HG02870 (cell line): ENCODE measurements around the gene AXIN2.

Source experiments
- ATAC-seq: cut with Tn5 transposase; IDR thresholded peaks from one replicate; pipeline ENCODE4 v1.9.1; 2021; ENCODE audit warnings: mild to moderate bottlenecking, moderate library complexity; ENCODE audit not compliant: unreplicated experiment

AXIN2 gene, protein sequence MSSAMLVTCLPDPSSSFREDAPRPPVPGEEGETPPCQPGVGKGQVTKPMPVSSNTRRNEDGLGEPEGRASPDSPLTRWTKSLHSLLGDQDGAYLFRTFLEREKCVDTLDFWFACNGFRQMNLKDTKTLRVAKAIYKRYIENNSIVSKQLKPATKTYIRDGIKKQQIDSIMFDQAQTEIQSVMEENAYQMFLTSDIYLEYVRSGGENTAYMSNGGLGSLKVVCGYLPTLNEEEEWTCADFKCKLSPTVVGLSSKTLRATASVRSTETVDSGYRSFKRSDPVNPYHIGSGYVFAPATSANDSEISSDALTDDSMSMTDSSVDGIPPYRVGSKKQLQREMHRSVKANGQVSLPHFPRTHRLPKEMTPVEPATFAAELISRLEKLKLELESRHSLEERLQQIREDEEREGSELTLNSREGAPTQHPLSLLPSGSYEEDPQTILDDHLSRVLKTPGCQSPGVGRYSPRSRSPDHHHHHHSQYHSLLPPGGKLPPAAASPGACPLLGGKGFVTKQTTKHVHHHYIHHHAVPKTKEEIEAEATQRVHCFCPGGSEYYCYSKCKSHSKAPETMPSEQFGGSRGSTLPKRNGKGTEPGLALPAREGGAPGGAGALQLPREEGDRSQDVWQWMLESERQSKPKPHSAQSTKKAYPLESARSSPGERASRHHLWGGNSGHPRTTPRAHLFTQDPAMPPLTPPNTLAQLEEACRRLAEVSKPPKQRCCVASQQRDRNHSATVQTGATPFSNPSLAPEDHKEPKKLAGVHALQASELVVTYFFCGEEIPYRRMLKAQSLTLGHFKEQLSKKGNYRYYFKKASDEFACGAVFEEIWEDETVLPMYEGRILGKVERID

DNA sequence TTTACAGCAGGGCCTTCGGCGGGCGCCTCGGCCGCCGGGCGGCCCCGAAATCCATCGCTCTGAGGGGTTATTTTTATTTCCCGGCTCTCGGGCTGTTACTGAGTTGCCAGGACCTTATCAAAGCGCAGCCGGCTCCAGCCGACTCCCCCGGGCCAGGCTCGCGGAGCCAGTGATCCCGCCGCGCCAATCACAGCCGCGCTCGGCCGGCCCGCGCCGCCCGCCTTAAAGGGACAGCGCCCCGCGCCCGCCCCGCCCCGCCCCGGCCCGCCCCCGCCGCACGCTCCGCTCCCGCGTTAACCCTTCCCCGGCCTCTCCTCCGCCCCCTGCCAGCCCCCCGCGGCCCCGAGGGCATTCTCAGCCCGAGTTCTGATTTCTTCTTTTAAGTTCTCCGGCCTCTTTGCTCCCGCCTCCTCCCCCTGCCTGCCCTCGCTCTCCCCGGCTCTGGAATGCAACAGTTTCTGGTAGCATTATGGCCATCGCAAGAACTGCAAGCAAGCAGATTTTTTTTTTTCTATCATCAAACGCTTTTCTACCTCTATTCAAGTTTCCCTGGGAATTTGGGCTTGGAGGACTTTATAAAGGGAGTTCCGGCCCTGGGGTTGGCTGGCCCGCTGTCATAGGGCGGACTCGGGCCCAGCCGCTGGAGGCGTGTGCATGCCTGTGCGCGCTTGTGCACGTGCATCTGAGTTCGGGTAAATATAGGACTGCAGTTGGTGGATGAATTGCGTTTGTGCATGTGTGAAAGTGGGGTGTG, at the start of gene AXIN2:
Gene AXIN2 (minus strand): TSS at position 197 of the 754 bp plus-strand sequence. CDS start 3,028 bp downstream, outside the sequence.
- ATAC-seq, result peak; percentile 75

DNA sequence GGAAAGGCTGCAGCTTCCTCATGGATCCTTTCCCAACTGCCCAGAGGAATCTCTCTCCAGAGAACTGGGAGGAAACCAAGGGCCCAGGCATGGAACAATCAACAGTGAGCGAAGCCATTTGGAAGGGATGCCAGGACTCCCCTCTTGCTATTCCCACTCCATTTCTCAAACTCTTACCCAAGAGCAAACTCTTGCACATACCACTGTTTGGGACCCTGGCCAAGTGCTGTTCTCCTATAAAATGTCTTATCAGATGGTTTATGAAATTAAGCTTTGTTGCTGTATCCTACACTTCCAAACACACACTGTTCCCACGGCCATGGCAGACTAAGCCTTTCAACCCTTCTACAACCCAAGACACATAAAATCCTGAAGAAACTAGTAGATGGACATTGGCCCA, 48.3 kb upstream of the AXIN2 start:
- no peak for ATAC-seq

DNA sequence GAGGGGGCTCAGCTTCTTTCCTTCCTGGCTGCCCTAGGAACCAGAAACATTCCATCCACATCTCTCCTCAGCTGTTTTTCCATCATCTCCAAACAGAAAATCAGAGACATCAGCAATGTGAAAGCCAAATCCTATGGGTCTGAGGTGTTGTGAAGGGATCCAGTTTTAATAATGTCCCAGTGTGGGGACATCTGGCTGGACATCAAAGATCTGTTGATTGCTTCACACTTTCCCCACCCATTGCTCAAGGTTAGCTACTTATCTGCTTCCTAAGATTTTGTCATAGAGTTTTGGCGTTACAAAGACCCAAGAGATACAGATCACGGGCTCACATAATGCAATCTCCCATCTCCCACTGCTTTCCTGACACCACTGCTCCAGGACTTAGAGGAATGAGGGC, 47.8 kb upstream of the AXIN2 start:
- no peak for ATAC-seq

DNA sequence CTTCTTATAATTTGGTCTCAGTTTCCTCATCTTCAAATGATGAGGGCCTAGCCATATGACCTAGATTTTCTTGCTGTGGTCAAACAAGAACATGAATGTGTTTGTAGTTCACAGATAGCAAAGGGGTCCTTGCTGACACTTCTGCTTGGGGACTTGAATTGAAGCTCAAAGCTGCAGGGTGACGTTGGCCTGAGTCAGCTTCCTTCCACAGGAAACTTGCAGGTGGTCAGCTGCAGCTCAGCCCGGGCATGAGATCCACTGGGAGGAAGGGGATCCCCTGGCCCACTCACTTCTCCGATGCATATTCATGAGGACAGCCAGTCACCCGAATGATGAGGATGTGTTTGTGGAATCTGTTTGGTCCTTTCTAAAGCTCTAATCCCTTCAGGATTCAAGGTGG, 42.6 kb upstream of the AXIN2 start:
- ATAC-seq, result no peak

DNA sequence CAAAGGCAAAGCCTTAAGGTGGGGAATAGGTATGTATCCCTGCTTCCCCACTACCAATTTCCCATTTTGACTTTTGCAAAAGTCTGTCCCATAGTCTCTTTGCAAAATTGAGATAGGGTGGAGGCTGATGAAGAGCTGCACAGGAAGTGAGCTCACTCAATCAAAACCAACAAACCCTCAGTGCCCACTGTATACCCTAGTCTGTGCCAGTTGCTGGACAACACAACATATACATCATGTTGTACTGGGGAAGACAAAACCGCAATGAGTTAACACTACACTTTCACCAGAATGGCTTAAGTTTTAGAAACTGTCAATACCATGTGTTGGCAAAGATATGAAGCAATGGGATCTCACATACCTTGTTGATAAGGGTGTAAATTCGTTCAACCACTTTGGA, 40.4 kb upstream of the AXIN2 start:
- ATAC-seq, result no peak

DNA sequence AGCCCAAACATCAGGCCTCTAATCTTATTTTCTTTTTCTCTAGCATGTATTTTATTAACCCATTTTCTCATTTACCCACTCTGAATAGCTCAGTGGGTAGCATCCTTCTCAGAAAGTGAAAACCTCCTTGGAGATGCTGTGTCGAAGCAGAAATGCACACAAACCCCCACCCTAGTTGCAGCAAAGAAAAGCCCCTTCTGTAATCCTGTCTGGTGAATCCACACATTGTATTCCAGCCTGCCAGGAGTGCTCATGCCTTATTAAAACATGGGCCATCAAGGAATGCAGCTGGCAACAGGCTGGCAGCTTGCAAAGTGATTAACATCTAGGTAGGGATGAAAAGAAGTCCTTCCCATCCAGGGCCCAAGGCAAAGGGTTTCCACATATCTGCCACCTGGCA, 39.7 kb upstream of the AXIN2 start:
- no peak for ATAC-seq

DNA sequence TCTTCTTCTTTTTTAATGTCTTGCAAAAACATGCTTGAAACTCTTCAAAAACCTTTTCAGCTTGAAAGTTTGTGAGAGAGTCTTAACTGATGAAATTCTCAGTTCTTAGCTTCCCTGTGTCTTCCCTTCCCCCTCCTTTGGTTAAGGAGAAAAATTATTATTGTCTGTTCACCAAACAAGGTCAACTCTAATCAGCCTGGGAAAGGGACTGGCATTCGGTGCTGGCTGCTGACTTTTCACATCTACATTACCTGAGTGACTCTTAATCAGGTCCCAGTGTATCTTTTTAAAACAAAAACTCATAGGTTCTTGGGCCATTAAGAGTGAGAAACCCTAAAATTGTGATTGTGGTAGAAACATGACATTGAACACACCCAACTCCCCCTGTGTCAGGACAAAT, 39.1 kb upstream of the AXIN2 start:
- ATAC-seq, result no peak

DNA sequence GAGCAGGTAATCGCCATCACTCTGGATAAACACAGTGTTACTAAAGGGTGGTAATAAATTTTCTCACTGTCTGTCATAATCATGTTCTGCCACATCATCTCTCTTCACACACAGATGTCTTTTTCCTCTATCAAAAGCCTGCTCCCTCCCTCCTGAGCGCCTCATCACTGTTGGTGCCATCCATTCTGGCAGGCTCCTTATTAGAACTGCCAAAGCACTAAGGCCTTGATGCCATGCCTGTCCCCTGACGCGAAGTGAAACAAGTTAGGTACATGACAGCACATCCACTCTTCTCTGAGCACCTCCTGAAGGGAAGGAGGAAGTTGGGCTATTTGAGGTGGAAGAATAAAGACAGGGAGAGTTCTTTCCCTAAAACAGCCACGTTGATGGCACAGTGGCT, 38.2 kb upstream of the AXIN2 start:
- ATAC-seq, result no peak

DNA sequence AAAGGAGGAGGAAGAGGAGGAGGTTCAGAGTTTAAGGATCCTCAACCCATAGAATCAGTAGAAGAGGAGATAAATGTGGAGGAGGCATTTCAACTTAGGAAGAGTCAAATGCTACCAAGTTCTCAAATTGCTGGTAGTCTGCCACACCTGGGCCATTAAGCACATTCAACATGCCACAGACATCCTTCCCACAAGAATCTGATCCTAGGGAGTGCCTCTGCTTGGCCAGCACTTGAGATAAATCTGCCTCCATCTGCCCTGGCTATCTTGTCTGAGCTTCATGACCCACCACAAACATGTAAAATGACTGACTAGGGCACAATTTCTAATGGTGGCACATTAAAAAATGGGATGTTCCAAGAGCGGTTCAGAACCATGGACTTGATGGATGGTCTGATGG, 37.3 kb upstream of the AXIN2 start:
- ATAC-seq, result no peak

DNA sequence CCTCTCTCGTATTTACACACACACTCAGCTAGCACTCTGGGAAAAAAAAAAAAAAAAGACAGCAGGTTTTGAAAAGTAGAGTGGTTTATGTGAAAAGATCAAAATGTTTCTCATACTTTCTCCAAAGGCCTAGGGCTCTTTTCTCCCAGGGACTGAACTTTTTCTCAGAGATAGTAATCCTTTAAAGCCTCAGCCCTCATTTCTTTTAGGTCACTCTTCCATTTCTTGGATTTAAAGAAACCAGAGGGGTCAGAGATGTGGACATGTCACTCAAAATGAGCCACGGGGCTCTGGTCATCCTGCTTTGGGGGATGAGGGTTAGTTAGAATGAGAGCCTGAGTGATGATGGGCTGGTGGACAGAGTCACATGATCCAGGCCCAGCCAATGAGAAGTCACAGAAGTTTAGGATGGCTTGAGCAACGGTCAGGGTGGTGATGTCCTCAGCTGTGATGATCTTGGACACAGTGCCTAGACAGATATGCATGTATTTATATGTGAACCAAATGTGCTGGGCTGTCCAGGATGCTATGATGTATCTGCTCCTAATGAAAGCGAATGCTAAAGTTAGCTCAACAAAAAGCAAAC, 33.7 kb upstream of the AXIN2 start:
- ATAC-seq, result no peak

DNA sequence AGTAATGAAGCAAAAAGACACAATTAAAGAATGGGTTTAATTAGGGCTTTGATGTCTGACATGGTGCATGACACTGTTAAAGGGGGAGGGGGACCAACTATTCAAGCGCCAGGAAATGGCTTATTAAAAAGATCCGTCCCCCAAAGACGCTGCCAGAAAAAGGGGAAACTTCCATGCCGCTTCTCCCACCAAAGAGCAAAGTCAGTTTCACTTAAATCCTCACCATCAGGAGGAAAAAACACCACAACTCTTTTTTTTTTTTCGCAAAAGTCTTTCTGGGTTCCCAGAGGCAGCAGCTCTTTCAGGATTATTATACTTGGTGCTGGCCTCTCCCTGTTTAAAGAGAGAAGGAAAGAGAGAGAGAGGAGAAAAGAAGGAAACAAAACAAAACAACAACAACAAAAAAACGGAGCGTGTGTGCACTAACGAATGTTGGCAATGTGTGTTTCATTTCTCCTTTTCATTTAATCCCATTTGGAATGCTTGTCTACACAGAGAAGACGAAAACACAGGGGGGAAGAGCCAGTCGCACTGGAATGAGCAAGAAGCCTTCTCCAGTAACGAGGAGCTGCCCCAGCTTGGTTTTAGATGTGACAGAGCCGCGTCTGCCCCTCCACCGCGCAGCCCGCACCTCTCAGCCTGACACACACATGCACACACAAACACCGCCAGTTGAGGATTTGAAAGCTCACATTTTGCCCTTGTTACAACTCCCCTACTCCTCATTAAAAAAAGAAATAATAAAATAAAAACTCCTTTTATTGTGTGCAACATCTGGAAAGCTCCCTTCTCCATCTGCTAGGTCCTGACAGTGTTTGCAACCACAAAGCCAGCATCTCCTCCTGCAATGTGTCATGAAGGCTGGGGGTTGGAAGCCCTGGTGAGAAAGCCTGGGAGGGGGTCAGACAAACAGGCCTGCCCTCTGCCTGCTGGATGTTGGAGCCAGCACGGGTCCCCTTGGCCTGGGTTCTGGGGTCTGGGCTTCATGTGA, 32.7 kb upstream of the AXIN2 start:
- ATAC-seq, result no peak

DNA sequence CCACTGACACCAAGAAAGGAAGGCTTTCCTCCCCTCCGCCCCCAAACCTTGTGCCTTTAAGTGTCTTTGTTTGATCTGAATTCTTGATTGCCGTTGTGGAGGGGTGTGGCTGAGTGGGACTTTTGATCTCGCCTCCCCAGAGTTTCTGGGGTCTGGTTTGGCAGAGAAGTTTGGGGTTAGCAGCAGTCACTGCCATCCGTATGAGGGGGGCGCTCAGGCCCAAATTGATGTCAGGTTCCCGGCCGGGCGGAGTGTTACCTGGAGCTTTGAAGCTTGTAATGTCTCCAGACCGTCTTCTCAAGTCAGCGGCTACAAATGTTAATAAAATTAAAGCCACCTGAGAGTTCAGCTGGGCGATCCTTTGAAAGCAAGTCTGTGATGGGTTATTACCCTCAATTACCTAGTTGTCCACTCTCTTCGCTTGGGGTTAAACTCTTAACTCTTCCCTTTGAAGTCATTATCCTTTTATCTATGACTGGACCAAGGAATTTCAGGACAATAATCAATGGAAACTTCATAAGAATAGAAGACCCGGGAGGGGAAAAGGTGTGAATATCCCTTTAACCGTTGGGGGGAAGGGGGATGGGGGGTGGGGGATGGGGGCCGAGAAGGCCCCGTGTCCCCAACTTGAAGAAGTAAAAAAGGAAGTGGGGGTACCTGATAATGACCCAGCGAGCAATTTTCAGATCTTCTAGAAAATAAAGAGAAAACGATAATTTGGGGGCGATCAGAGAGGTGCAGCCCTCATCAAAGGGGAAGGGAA, 31.8 kb upstream of the AXIN2 start:
- ATAC-seq, result no peak

DNA sequence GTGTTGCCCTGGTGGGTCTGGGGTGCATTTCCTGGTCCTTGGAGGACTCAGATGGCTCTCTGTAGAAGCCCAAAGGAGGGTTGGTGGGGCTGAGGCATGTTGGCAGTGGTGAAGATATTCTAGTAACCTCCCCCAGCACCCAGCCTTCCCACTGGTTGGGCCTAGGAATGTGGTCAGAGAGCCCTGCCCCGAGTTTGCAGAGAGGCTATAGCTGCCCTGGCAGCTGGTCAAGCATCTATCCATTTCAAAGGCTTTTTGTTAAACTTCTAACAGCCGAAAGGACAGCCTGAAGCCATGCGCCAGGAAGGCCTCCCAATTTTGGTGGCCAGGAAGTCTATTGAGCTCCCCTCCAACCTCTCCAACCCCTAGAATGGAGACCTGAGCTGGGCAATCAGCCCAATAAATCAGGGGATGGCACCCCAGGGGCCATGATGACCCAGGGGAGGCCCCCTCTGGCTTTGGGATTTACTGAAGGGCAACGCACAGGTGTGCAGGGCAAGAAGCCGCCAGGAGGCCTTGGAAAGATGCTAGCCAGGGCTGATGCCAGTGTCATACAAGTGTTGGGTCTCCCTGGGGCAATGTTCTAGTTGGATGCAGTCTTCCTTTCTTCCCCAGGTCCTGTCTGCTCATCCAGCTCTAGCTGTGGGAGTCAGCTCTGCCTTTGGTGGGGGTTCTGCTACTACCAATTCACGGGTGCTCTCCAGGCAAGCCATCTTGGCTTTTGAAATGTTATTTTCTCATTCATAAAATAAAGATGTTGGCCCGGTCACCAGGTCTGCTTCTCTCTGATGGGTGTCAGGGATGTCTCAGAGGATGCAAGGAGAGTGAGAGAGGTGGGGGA, 30.9 kb upstream of the AXIN2 start:
- no peak for ATAC-seq

DNA sequence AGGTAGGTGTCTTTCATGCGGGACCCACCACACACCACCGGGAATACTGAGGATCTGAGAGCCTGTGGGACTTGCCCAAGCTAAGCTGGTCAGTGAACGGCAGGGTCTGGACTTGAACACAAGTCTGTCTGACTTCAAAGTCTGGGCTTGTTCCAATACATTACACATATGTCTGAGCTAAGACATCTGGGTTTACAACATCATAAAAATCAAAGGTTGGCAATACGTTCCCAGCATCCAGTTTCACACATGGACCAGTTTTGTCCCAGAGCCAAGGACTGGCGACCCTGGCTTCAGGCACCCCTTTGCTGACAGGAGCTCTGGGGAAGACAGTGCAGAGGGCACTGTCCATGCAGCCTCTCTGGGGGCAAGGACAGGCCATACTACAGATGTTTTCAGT, 27.9 kb upstream of the AXIN2 start:
- ATAC-seq, result no peak

DNA sequence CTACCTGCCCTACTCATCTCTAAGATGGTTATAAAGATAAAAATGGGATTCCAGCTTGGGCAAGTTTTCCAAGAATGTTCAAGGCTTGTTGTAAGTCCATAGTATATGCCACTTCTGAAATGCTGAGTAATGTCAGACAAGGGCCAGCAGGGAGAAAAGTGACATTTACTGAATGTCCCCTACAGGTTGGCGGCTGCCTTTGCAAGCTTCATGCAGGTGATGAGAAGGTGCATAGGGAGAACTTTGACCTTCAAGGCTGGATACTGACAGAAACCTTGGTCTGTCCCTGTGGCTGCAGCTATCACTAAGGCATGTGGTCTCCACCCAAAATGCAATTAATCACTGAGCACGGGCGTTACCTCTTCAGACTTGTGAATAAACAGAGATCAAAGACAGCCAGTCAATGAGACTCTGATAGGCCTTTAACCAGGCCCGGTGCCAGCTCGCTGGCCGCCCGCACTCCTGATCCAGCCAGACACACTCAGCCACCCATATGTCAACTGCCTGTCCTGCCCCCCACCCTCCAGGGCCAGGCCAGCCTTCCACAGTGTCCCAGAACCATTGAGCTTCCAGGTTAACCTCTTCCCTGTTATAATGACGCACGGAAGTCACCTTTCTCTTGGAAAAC, 26.8 kb upstream of the AXIN2 start:
- ATAC-seq, result no peak

DNA sequence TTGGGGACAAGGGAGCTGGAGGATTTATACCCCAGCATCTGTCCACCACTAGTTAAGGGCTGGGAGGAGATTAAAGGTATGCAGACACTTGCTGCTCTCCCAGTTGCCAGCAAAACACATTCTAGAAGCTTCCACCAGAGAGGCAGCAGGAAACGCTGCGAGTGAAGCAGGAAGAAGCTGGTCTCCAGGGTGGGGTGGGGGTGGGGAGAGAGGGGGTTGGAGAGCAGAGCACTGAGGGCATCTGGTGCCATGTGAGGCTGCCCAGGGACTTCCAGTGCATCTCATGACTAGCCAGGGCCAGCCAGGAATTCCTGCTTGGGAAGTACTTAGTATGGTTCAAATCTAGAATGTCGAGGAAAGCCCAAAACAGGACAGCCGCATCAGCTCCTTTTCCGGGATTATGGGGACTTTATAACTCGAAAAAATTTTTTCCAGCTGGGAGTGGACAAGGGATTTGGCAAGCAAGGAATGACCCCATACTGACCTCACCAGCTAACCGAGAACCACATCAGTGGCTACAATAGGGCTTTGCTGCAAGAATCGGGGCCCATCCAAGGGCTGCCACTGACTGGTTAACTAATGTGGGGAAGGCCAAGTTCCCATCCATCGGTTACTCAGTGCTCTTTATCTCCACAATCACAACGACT, 26.2 kb upstream of the AXIN2 start:
- no peak for ATAC-seq

DNA sequence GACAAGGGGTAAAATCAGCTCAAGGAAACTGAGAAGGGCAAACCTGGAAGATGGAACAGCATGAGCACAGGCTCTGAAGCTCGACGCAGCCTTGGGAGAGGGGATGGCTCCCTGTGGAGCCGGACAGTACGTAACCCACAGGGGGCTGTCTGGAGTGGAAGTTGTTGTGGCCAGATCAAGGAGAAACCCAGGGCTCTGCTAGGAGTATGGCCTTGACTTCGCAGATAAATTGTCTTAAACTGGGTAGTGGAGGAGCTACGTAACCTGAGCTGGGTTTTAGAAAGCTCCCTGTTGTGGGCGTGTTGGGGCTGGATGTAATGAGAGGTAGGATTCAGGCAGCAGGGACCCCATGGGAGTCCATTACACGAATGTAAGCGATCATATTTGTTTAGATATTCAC, 25.5 kb upstream of the AXIN2 start:
- no peak for ATAC-seq
